ENCODE results near the gene POLR3G.

The POLR3G gene, protein sequence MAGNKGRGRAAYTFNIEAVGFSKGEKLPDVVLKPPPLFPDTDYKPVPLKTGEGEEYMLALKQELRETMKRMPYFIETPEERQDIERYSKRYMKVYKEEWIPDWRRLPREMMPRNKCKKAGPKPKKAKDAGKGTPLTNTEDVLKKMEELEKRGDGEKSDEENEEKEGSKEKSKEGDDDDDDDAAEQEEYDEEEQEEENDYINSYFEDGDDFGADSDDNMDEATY

DNA sequence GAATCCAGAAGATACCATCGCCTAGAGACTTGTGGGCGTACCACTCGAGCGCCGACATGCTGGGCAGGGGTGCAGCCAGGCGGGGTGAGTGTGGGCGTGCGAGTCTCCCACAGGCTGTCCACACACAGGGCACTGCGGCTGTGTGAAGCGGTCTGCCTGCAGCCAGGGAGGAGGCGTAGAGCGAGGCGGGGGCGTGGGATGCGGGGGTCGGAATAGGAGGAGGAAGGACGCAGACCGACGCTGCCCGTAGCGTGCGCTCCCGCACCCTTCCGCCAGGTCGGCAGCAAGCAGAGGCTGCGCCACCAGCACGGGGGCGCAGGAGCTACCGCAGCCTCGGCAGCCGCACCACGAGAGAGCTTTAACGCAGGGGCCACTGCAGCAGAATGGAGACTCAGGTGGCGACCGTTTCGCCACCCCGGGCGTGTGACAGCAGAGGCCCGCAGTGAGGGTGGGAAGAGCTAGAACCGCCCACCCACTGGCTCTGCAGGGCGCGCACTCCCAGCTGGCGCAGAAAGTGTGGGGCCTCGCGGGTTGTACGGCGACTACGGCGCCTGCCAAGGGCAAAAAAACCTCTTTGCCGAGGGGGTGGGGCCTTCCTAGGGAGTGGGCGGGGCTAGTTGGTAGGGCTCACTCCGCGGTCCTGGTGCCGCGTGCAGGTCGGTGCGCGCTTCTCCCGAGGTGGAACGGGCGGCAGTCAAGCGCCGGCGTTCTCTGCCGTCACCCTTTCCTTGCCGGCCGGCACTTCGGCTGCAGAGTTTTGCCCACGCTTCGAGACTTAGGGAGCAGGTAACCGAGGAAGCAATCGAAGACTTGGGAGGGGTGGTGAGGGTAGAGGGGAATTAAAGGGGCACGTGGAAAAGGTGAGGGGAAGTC, at the start of gene POLR3G, which contains the start of gene MBLAC2:
POLR3G (plus strand) TSS at position 630 of the 873 bp plus-strand sequence. CDS start 10,704 bp downstream, outside the sequence.
MBLAC2 (minus strand) TSS at position 537 of the 873 bp plus-strand sequence; CDS start at position 58, 479 bp downstream.
- DNase-seq, result peak; percentile 85

DNA sequence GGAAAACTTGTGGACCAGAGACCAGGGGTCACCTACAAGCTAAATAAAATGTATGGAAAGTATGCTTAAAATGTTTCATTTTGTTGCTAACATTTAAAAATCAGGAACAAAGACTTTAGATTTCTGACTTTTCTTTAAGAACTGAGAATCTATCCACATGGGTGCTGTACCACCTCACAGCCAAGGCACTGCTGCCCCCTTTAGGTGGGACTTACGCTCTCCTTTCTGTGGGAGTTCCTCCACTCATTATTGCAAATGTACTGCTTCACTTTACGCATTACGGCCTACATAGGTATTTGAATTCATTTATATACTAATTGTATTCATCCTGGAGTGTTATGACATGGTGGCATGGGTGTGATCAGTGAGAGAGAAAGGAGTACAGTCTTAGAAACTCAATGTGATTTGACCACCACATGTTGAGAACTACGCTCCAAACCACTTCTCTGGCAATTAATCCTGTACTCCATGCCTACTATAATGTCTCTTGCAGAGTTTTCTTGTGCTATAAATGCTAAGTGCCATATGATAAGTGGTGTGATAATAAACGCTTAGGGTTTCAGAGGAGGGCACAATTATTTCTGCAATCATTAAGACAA, 40.4 kb upstream of the POLR3G start:
- no peak for DNase-seq

DNA sequence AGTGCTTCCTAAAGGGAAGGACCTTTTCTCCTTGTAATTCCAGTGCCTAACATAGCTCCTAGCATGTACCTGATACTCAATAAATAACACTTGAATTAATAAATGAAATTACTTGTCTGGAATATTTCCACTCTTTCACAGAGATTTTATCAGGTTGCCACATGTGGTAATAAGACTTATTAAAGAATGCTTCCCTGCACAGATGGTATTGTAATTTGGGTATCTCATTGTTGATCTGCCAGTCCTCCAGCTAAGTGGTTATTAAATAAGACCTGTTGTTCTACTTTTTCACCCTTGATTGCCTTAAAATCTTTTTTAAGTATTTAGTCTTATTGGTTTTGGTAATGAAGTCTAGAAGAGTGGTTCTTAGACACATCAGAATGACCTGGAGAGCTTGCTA, 37.0 kb upstream of the POLR3G start:
- no peak for DNase-seq

DNA sequence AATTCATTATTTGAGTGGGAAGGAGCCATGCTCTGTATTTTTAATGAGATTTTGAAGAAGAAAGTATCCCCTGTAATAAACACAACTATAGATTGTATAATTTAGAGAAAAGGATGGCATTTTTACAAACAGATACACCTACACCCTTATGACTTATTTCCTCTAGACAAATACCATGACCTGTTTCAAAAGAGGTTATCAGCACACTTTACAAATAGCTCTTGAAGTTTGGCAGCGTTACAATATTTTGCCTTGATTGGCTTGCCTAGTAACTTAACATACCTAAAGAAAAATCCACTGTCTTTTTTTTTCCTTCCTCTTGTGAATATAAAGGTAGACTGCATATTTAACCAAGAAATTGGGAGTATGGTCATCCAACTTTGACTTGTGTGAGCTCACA, 36.6 kb upstream of the POLR3G start:
- no peak for DNase-seq

DNA sequence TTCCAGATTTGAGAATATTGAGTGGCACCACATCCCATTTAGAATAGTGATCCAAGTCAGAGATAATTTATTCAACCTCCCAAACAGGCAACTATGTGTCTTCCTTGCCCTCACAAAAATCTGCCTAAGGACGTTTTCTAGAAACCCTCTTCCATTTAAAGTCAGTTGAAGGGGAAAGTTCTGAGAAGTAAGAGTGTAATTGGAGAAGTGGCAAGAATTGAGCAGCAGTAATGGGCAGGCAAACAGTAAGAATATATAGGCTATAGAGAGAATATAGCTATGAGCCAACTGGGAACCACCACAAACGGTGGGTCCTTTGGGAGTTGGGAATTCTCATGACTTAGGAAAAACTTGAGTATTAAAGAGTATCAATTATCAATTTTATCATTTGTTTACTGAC, 34.0 kb upstream of the POLR3G start:
- no peak for DNase-seq

DNA sequence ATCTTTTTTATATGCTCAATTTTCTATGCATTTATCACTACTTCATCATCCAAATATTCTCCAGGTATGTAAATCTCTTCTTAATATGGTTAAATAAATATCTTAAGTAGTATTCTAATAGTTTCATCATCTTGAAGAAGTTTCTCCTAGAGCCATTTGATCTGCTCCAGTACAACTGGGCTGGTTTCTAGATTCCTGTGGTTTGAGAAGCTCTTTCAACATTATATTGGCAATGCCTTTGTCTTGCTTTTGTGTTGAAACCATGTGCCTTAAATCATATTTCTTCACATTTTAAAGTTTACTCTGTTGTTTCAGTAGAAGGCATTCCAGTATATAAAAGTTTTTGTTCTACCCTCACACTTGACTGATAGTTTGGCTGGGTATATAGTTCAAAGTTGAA, 27.7 kb upstream of the POLR3G start:
- no peak for DNase-seq

DNA sequence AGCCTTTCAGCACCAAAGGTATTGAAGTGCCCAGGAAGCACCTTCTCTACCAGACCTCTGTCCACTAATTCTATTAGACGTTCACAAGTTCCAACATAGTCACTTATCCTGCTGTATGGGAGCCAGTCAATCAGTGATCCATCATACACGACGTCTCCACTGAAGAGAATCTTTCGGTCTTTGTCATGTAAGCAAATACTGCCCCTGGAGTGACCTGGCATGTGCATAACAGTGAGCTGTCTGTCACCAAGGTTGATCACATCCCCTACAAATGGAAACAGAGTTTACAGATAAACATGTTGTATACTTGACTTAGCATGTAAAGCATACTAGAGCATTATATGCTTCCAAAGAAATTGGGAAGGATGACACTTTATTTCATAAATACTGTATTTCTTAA, 13.4 kb upstream of the POLR3G start:
- DNase-seq, result no peak

DNA sequence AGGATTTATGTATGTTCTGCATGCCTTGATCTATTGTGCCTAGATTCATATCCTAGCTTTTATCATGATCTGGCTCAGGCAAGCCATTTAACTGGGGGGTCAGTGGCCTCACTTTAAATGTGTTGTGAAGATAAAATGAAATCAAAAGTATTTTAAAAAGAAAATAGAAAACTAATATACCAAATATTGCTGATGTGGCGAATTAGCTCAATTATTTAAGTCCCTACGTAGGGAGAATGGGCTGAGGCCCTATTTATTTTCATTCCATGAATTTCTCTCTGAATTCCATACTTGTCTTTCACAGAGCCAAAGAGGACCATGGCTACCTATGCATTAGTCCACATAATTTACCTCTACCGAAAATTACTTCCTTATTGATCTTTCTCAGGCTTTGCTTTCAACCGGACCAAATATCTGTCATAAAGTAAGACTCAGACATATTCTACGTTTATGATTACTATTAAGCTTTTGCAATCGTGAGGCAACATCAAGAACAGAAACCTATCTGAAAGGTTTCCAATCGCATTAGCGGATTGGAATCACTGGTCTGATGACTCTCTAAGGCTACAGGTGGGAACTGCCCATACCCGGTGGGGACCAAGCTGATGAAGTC, 1.8 kb upstream of the POLR3G start:
- no peak for DNase-seq

DNA sequence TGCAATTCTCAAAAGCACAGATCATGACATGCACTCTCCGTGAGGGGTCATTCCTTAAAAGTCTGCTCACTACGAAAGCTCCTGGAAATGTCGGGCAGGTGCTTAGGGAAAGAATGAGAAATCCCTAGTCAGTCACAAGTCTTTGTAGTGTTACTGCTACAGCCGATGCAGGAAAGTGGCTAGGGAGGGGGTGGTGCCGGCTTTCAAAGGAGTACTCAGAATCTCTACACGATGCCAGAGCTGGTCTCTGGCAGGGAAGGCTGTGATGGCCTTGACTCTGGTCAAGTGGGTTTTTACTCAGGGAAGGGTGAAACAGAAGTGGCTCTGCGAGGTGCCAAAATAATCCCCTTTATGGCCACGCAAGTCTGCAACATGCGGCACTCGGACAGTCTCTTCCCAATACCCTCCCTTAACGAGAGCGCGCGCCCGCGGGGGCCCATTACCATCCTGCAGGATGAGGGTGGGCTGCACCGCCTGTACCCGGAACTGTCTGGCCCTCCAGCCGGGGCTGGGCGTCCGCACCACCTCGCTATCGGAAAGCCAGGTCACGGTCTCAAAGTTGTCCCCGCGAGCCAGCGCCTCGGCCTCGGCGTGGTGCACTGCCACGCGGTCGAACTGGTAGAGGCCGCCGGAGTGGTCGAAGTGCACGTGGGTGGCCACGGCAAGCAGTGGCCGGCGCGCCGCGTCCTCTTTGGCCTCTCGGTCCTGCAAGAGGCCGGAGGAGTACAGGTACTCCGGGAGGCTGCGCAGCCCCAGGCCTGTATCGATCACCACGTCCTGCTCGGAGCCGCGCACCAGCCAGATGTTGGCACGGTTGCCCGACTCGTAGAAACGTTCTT, 1.0 kb upstream of the POLR3G start:
- peak; percentile 39 for DNase-seq

DNA sequence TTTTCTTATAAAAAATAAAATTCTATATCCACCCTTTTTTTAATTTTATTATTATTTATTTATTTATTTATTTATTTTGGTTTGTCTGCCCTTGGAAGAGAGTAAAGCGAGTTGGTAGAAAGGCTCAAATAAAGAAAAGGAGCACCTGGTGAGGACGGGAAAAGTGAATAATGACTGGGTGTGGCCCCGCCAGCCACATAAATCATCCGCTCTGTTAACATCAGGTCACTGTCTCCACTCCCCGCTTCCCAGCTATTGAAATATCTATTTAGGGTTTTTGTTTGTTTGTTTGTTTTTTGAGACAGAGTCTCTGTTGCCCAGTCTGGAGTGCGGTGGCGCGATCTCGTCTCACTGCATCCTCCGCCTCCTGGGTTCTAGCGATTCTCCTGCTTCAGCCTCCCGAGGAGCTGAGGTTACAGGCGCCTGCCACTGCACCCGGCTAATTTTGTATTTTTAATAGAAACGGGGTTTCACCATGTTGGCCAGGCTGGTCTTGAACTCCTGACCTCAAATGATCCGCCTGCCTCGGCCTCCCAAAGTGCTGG, 844 bp downstream of the POLR3G start:
- DNase-seq, result no peak

DNA sequence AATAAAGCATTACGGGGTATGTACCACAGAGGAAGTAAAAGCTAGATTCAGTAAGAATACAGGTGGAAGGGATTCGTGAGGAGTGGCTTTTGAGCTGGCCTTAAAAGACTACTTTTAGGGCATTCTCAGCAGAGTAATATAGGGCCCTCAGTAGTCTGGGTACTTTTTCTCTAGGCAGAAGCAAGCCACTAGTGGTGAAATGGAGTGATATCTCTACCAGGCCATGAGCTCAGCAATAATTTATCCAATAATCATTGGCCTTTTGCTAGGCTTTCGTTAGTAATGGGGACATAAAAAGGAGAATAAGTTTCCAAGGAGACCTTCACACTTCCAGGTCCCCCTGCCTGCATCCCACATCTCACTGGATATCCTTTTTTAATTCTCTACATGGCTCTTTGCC, 1.7 kb downstream of the POLR3G start:
- no peak for DNase-seq

DNA sequence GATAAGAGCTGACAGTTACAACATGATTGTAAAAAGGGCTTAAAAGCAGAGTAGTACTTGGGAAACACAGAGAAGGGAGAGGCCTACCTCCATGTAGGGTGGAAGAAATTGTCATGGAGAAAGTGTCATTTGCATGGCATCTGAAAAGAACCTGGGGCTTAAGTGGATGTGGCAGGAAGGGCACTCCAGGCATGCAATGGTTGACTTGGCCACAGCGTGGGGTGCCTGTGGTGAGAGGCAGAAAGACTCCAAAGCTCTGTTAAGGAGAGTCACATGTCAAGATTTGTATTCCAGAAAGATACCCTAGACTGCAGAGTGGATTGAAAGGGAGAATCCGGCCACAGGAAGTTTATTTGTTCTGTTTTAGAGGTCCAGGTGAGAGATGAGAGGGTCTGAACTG, 2.4 kb downstream of the POLR3G start:
- no peak for DNase-seq

DNA sequence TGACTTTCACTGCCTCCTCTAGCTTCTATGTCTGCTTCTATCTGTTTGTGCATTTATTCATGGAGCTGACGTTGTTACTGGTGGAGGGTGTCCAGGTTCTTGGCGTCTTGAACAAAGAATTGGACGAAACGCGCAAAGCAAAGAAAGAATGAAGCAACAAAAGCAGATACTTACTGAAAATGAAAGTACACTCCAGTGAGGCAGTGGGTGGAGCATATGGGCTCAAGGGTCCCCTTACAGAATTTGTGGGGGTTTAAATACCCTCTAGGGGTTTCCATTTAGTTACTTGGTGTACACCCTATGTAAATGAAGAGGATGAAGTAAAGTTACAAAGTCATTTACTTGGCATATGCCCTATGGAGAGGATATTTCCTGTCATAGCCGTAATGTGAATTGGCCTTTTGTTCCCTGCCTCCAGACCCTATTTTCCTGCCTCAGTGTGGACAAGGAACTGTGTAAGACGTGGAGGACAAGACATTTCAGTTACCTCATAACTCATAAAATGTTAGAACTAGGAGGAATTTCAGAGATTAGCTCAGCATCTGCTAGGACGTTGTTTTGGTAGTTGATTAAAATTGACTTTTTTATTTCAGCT, 3.1 kb downstream of the POLR3G start:
- no peak for DNase-seq

DNA sequence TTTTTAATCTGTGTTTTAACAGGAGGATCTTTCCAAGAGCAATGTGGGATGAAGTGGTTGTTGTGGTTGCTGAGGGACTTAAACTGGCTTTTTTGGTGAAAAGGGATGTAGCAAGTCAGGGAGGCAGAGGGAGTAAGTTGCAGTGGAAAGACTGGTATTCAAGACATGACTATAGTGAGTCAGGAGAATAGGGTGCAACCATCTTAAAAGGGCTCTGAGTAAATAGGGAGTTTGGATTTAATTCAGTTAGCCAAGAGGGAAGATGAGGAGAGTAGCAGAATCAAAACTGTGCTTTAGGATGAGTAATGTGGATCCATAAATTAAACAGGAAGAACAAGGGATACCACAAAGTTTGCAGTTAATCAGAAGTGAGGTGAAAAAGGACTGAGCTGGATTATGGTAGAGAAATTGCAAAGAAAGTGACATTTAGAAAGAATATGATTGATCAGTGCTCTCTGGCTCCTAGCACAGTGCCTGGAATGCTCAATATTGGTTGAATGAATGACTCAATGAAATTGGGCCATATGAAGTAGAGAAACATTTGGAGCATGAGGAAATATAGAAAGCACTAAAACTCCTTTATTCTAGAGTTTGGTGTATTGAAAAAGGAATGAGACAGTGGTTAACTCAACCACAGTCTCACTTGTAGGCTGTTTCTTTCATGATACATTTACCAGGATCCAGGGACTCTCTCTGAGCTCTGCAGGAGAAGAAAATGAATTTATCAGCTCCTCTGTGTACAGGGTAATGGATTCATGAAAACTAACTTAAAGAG, 5.1 kb downstream of the POLR3G start:
- no peak for DNase-seq

DNA sequence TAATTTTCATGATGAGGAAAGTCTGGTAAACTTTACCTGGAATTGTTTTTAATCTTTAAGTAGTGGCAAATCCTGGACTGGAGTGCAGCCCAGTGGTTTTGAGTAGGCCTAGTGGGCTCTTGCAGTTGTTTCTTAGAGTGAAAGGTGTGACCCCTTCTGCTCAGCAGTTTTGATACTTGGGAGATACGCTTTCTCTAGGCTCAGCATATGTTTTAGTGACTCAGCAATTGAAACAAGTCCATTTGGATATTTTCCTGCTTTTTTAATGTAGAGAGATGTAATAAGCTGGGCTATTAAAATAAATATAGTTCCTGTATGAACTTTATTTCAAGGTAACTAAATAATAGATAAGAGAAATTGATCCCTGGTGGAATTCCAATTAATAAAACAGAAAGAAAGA, 6.0 kb downstream of the POLR3G start:
- DNase-seq, result no peak

DNA sequence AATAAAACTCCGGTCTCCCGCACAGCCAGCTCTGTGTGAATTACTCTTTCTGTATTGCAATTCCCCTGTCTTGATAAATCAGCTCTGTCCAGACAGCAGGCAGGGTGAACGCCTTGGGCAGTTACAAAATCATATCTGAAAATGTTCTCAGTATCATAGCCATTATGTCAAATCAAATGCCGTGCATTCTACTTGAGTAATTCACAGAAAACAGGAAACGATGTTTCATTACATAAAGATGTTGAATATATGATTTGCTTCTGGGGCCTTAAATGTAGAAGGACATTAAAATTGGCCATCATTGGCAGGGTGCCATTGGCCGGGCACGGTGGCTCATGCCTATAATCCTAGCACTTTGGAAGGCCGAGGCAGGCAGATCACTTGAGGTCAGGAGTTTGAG, 8.5 kb downstream of the POLR3G start:
- DNase-seq, result no peak

DNA sequence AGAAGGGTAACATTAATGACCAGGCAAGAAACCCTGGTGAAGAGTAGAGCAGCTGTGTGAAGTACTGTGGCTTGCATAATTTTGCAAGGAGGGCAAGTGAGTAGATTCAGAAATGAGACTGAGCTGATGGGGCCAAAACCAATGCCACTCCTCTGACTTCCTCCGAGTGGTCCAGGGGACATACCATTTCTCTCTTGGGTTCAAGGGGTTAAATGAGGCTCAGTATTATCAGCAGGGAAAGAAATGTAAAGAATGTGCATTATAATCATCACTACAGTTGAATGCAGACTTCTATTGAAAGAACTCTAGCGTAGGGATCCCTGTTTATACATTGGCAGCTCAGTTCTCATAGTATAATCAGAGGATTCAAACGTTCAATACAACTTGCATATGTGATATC, 9.9 kb downstream of the POLR3G start:
- DNase-seq, result no peak

DNA sequence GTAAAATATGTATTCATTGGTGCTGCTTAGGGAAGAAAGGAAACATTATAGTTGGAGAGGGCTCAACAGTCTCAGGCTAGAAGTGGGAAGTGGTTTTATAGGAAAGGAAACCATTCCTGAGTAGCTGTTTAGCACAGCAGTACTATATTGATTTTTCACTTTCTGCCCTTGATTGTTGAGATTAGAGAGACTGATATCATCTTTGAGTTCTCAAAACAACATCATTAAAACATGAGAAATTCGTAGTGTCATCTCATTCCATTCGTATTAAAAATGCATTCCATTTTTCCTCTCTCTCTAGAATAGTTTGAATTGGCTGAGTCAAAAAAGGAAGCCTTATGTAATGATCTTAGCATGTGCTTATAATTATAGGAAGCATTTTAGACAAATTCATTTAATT, 14.1 kb downstream of the POLR3G start:
- DNase-seq, result no peak

DNA sequence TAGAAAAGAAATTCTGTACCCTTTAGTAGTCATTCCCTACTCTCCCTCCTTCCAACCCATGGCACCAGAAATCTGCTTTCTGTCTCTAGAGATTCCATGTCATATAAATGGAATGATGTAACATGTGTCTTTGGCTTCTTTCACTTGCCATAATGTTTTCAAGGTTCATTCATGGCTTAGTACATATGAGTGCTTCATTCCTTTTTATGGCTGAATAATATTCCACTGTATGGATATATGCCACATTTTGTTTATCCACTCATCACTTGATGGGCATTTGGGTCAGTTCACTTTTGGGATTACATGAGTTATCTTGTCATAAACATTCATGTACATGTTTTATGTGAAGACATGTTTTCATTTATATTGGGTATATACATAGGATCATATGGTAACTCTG, 19.4 kb downstream of the POLR3G start:
- no peak for DNase-seq

DNA sequence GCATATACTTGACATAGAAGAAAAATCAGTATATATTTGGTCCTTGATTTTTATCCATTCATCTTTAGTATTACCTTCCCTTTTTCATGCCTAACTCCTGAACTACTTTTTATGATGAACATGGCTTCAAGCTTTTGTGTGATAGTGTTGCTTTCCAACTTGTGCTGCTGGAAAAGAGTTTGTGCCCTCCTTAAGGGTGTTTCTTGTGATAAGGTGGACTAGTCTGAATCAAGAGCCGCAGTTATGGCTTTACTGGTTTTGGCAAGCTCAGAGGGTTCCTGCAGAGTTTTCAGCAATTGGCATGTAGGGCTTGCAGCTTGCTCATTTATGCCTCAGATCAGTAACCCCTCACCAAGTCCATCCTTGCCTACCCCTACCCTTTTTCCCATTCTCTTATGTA, 20.5 kb downstream of the POLR3G start:
- no peak for DNase-seq

DNA sequence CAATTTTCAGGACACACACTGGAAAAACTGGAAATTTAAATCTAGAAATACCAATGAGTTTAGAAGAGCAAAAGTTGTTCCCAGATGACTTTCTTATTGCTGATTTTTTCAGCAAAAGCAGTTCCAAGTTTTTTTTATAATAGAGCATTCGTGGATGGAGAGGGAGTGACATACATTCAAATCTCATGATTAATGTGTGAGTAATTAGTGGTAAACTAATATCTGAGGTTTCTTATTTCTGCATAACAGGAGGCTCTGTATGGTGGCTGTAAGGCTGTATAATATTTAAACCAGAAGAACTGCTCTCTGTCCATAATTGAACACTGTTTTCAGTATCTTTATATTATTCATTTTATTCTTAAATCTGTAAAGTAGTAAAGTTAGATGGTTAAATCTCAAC, 28.9 kb downstream of the POLR3G start:
- no peak for DNase-seq

All from NCI-H1092 (cell line).